ENCODE results near the gene SEMA4B. TPM values are rescaled to one million over a fixed set of nuclear protein-coding genes. Genes with fewer than 3 reads are reported as not detected.
"Not testable (repeated sequence)": the region's sequence is repeated elsewhere in the genome, so short reads cannot be mapped to it uniquely, and the experiment has no call there.

SEMA4B gene
- total RNA-seq, 1 donor from 2014 or later = 15.8 TPM

DNA sequence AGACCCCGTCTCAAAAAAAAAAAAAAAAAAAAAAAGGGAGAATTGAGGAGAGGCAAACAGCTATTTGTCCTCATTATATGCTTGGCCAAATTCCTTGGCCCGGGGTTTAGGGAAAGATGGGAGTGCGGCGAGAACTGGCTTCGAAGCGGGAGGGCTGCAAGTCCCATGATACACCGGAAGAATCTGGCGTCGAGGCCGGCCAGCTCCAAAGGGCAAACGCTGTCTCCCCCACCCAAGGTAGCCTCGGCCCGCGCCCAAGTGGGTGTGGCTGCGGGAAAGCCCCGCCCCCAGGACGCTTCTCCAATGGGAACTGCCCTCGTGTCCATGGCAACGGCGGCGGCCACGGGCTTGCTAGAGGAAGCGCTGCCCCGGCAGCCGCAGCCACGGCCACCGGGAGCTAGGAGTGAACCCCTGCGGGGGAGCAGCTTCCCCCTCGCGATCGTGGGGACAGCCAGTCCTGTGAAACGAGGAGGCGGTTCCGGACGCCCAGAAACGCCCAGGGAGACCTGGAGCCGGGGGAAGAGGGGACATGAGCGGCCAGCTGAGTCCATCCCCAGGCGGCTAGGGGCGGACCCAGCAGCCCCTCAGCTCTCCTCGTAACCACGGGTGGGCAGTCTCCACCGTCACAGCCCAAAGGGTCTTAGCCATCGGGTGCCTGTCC is 48.2 kb downstream of the SEMA4B start, which contains the start of gene TTLL13:
Gene TTLL13 (plus strand): TSS at position 354 of the 661 bp plus-strand sequence. CDS start 1,075 bp downstream, outside the sequence.
- peak; percentile 97 for DNase-seq (ENCODE audit: low spot score)

DNA sequence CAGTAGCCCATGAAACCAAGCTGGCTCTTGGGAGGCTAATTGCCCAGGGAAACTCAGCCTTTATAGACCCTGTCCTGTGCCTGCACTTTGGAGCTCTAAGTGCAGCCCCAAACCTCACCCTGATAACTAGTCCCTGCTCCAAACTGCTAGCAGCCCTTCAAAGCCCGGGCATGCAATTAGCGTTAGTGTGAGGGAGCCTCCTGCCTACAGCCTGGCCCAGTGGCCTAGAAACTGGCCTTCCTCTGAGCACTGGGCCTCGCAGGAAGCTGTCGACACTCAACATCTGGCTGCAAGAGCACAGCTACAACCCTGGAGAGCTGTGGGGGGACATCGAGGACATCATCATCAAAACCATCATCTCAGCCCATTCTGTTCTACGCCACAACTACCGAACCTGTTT is 56.6 kb downstream of the SEMA4B start:
- DNase-seq (ENCODE audit: low spot score) = no peak

DNA sequence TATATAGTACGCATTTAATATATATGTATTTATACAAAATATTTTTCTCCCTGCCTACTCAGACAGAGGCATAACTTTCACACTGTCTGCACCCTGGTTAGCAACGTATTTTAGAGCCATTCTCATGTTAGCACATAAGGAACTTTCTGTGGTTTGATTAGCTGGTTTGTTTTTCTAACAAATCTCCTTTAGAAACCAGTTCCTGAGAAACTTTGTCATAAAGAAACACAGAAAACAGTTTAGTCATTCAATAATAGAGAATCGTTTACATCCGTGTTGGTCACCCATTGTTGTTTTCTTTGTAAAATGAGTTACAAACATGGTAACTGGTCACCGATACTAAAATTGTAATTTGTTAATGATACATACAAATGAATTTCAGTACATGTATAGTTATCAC is 58.4 kb downstream of the SEMA4B start:
- DNase-seq (ENCODE audit: low spot score) = no peak

DNA sequence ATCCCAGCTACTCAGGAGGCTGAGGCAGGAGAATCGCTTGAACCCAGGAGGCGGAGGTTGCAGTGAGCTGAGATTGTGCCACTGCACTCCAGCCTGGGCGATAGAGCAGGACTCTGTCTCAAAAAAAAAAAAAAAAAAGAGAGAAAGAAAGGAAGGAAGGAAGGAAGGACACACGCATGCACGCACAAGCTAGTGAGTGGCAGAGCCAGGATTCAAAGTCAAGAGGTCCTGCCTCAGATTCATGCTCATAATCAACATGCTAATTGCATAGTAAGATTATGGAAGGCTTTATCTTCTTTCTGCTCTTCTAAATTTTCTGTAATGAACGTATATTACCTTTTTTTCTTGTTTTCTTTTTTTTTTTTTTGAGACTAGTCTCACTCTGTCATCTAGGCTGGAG is 59.6 kb downstream of the SEMA4B start:
- not testable (repeated sequence) for DNase-seq (ENCODE audit: low spot score)

DNA sequence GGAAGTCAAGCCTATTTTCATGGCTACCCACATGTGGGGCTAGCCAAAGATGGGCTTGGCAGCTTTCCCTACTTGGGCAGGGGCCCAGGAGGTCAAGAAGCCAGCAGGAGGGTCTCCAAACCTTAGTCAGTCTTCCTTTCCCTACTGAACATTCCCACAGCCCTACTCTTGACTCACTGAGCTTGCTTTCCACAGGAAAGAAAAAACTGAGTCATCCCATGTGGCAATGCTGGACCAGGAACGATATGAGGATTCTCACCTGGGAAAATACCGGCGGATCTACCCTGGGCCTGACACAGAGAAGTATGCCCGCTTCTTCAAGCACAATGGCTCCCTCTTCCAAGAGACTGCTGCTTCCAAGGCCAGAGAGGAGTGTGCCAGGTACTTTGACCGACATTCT is 60.7 kb downstream of the SEMA4B start:
- no peak for DNase-seq (ENCODE audit: low spot score)

DNA sequence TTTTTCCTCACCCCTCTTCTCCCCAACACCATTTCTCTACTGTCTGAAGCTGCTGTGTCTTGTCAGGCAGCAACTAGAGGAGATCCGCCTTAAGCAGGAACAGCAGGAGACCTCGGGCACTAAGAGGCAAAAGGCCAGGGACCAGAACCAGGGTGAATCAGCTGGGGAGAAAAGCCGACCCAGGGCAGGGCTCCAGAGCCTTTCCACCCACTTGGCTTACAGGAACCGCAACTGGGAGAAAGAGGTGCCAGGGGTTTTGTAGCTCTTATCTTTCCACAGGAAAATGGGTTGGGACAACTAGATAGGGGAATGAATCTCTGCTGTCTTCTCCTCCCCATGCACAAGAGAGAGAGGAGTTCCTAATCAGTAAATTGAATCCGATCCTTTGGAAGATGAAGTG is 61.3 kb downstream of the SEMA4B start:
- no peak for DNase-seq (ENCODE audit: low spot score)

DNA sequence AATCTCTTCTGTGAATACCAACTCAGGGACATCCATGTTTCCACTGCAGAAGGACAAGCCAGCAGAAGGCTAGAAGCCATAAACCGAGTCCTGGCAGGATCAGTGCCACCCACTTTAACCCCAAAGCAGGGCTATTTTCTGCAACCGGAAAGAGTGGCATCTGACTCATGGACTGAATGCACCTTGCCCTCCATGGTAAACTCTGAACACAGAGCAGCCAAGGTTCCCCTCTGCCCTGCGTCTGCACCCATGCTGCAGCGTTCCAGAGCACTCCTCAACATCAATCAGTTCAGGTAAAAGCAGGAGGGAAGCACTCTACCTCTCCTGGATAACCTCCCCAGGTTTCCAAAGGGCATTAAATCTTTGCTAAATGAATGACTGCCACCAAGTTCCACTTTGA is 63.5 kb downstream of the SEMA4B start:
- DNase-seq (ENCODE audit: low spot score) = no peak

DNA sequence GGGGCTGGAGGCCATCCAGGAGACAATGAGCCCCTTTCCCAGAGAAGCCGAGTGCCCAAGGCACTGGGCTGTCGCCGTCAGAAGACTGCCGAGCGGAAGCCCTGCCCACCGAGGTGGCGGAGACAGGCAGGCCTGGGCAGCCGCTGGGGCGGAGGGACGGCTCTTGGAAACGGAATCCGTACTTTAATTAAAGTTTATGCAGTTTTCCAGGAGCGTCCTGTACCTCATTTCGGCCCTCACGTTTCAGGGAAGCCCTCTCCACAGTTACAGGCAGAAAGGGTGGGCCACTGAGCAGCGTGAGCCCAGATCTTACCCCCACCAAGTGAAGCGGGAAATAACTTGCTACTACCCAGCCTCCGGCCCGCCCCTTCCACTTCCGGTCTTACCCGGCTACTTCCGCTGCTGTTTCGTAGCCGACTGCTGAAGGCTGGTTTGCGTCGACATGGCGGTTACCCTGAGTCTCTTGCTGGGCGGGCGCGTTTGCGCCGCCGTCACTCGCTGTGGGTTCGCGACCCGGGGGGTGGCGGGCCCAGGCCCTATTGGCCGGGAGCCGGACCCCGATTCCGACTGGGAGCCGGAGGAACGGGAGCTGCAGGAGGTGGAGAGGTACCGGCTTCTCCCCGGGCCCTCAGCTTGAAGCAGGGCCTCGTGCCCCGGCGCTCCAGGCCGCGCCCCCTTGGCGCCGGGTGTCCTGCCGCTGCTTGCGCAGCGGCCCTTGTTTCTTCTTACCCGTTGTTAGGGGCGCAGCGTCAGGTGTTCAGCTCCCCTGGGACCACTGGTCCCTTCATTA is 64.3 kb downstream of the SEMA4B start, which contains the start of gene NGRN:
Gene NGRN (plus strand): TSS at position 402 of the 790 bp plus-strand sequence. CDS start 41 bp downstream, at position 443.
- DNase-seq (ENCODE audit: low spot score) = peak; percentile 95

DNA sequence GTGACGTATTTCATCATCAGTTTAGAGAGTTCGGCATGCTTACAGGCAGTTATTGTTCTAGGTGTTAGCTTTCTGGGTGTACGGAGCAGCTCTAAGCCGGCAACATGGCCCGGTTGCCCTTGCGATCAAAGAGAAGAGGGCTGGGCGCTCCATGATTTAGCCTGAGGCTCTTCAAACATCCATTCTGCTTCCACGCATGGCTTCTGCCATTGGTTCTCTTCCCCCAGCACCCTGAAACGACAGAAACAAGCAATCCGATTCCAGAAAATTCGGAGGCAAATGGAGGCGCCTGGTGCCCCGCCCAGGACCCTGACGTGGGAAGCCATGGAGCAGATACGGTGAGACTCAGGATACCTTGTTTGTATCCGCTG is 64.9 kb downstream of the SEMA4B start:
- no peak for DNase-seq (ENCODE audit: low spot score)

DNA sequence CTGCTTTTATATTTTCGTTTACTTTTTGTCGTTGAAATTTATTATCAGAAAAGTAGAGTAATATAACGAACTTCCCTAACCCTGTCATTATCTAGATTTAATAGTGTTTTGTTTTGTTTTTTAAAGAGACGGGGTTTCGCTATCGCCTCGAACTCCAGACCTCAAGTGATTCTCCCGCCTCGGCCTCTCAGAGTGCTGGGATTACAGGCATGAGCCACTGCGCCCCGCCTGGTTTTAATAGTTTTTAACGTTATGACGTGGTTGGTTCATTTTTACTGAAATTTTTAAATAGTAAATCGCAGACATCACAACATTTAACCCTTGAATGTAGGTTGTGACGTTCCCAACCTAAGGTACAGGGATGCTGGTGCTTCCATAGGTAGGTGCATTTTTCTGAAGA is 65.4 kb downstream of the SEMA4B start:
- no peak for DNase-seq (ENCODE audit: low spot score)

DNA sequence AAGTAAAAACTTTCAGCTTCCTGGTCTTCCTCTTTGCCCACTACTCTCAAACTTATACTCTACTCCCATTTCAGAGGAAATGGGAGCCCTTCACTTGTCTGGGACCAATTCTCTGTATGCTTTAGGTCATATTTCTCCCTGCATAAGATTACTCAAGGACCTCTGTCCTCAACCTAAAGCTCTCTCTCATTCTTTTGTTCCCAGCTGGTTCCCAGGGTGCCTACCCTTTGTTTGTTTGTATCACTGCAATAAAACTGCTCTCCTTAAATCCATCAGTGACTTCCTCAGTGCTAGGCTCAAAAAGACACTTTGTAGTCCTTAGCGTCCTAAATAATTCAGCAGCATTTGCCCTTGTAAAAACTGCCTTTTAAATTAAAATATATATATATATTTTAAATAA is 67.3 kb downstream of the SEMA4B start:
- DNase-seq (ENCODE audit: low spot score) = no peak

DNA sequence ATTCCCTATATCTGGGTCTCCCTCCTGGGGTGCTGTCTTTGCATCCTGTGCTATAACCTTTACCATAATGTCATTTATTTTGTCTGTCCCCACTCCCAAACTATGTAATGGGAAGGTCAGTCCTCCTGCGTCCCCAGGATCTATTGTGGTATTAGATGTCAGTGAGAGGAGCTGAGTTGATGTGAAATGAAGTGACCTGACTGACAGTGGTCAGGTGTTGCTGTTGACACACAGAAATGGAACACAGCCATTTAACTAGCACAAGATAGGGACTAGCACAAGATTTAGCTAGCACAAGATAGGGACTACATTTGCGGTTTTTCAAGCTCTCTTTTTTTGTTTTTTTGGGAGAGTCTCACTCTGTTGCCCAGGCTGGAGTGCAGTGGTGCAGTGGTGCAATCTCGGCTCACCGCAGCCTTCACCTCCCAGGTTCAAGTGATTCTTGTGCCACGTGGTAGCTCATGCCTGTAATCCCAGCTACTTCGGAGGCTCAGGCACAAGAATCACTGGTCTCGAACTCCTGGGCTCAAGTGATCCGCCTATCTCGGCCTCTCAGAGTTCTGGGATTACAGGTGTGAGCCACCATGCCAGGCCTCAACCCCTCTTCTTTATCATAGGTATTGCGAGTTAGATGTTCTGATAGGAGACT is 69.5 kb downstream of the SEMA4B start:
- no peak for DNase-seq (ENCODE audit: low spot score)

DNA sequence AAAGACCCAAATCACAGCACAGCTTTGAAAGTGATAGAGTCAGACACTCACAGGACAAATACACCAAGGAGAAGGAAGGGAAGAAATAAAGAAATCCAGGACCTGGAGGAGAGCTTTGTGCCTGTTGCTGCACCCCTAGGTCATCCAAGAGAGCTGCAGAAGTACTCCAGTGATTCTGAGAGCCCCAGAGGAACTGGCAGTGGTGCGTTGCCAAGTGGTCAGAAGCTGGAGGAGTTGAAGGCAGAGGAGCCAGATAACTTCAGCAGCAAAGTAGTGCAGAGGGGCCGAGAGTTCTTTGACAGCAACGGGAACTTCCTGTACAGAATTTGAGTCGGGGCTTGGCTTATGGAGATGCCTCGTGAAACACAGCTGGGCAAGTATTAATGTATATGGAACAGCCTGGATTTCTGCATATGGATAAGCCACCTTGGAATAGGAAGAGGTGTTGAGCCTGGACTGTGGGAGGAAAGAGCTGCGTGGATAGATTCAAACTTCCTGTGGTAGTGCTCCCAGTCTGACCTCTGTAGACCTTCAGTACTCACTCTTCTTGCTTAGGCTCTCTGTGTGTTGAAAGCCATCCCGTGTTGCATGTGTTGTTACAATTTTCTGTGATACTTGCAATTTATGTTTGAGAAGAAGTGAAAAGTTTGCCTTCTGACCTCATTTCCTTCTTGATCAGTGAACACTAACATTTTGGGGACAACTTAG is 70.5 kb downstream of the SEMA4B start:
- DNase-seq (ENCODE audit: low spot score) = no peak

DNA sequence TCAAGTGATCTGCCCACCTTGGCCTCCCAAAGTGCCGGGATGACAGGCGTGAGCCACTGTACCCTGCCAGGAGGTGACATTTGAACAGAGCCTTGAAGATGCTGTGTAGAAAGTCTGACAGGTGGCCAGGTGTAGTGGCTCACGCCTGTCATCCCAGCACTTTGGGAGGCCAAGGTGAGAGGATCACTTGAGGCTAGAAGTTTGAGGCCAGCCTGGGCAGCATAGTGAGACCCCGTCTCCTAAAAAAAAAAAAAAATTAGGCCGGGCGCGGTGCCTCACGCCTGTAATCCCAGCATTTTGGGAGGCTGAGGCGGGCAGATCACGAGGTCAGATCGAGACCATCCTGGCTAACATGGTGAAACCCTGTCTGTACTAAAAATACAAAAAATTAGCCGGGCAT is 77.3 kb downstream of the SEMA4B start:
- not testable (repeated sequence) for DNase-seq (ENCODE audit: low spot score)

Other genes starting within 250 kb of the SEMA4B start
- 11.5 TPM for gene ZNF710, start 200.0 kb upstream of the SEMA4B start, total RNA-seq
- 56.1 TPM for gene IDH2, start 98.9 kb upstream of the SEMA4B start, total RNA-seq
- 58.0 TPM for gene CIB1, start 32.6 kb downstream of the SEMA4B start, total RNA-seq
- 8.1 TPM for gene GDPGP1, start 32.9 kb downstream of the SEMA4B start, total RNA-seq
- not detected for gene TTLL13, start 48.2 kb downstream of the SEMA4B start, total RNA-seq
- 77.8 TPM for gene NGRN, start 64.3 kb downstream of the SEMA4B start, total RNA-seq
- 0.84 TPM for gene ZNF774, start 151.0 kb downstream of the SEMA4B start, total RNA-seq
- 210 TPM for gene IQGAP1, start 186.9 kb downstream of the SEMA4B start, total RNA-seq